Neutrophil (primary cell): ENCODE measurements around the gene AOPEP.

ENCODE experiments used
- H3K27ac ChIP-seq: fragments of 200-600 bp; sonication (generic); 2 replicates; pipeline ENCODE4 v1.5.1; 2016; ENCODE audit warnings: mild to moderate bottlenecking, moderate library complexity
- H3K27me3 ChIP-seq: fragments of 200-600 bp; sonication (generic); 2 replicates; pipeline ENCODE4 v1.6.0; 2016; ENCODE audit warnings: mild to moderate bottlenecking
- H3K36me3 ChIP-seq: fragments of 200-600 bp; sonication (generic); 2 replicates; pipeline ENCODE4 v1.5.1; 2017
- H3K4me1 ChIP-seq, 2 experiments: fragments of 200-600 bp in 1 of 2; sonication (generic) in 1 of 2; 1 replicate in 1 of 2; 2 replicates in 1 of 2; pipeline versions ENCODE4 v1.5.1 to v1.6.1; 2013 to 2016; ENCODE audit warnings: low read depth in 1 of 2, low read length in 1 of 2, mild to moderate bottlenecking in 1 of 2, moderate library complexity in 1 of 2; ENCODE audit not compliant: control insufficient read depth in 1 of 2, insufficient read depth in 1 of 2
- H3K4me3 ChIP-seq, 2 experiments: fragments of 200-600 bp in 1 of 2; sonication (generic) in 1 of 2; 1 replicate in 1 of 2; 2 replicates in 1 of 2; pipeline ENCODE4 v1.5.1; 2013 to 2016; ENCODE audit warnings: low read depth in 1 of 2, low read length in 1 of 2, mild to moderate bottlenecking in 1 of 2, moderate library complexity in 1 of 2
- H3K9me3 ChIP-seq: fragments of 200-600 bp; sonication (generic); 2 replicates; pipeline ENCODE4 v1.5.1; 2016
- CTCF ChIP-seq: fragments of 200-600 bp; sonication (generic); IDR thresholded peaks from 2 replicates; pipeline ENCODE4 v1.5.1; 2016; ENCODE audit warnings: antibody characterized with exemption

Gene AOPEP

DNA sequence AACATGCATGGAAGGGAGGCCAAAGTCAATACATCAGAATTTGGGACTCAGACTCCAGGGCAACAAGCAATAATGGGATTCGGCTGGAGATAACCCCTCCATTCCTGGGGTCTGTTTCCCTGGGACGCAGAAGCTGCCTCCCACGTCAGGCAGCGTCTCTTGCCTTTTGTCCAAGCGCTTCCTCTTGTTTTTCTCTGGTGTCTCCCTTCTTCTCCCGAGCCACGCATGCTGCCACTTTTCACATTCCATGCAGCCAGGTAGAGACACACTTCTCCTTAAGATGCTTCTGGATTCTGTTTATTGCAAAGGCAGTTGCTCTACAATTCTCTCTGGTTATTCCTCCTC lies 267.3 kb downstream of the AOPEP start:
- H3K9me3 ChIP-seq: no peaks in the 10 kb centered on the region
- no peaks in the 10 kb centered on the region for H3K36me3 ChIP-seq
- no peaks in the 10 kb centered on the region for H3K4me1 ChIP-seq
- no peak for TF ChIP-seq CTCF
- H3K27me3 ChIP-seq: no peaks in the 10 kb centered on the region
- no peak overlapping the region for H3K27ac ChIP-seq
- H3K4me3 ChIP-seq: no peak overlapping the region

DNA sequence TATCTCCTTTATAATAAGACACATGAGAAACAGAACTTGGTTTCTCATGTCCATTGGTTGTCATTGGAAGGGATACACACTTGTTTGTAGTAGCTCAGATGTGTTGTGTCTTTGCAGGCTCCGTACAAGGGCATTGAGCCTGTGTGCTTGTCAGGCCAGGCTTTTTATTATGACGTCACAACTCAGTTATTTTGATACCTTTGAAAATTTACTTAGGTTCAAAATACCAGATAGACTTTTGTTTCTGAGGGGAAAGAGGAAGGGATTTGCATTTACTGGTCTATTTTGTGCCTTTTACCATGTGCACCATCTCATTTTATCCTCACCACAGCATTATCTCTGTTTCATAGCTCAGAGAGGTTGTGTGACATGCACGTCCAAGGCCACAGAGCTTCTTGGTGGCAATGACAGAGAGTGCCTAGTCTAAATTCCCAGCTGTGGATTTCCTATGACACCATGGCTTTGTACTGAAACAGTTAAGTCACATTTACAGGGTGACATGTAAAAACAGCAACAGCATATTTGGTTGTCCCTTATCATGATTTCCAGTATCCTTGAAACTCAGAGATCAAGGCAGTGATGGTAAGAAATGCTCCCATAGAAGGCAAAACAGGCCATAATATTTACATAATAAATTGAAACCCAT lies 268.7 kb downstream of the AOPEP start:
- H3K36me3 ChIP-seq: no peaks in the 10 kb centered on the region
- H3K4me1 ChIP-seq: no peaks in the 10 kb centered on the region
- H3K27me3 ChIP-seq: peaks cover 11% of the 10 kb centered on the region
- no peaks in the 10 kb centered on the region for H3K9me3 ChIP-seq
- H3K27ac ChIP-seq: no peak overlapping the region
- TF ChIP-seq CTCF: no peak
- no peak overlapping the region for H3K4me3 ChIP-seq

GRCh38 chr9:94996641-94997040 lies 270.1 kb downstream of the AOPEP start:
- Histone ChIP-seq H3K27ac (no peak overlapping the region), H3K9me3 (no peaks in the 10 kb centered on the region), H3K4me3 (no peak overlapping the region), H3K27me3 (peaks cover 26% of the 10 kb centered on the region), H3K36me3 (no peaks in the 10 kb centered on the region), H3K4me1 (no peaks in the 10 kb centered on the region)
- TF ChIP-seq CTCF: no peak

DNA sequence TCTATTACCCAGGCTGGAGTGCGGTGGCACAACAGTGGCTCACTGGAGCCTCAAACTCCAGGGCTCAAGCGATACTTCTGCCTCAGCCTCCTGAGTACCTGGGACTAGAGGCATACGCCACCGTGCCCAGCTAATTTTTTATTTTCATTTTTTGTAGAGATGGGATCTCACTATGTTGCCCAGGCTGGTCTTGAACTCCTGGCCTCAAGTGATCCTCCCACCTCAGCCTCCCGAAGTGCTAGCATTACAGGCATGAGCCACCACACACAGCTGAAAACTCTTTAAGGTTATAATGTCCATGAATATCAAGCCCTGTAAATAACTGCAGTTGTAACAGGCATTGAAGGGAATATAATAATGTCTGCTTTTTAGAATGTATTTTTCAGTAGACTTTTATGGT lies 271.2 kb downstream of the AOPEP start:
- Histone ChIP-seq H3K4me3 (no peak overlapping the region), H3K4me1 (no peaks in the 10 kb centered on the region), H3K9me3 (no peaks in the 10 kb centered on the region), H3K36me3 (no peaks in the 10 kb centered on the region), H3K27me3 (peaks cover 37% of the 10 kb centered on the region), H3K27ac (no peak overlapping the region)
- no peak for TF ChIP-seq CTCF

- TF ChIP-seq CTCF: no peak
These were observed 273.3 kb downstream of the AOPEP start for GRCh38 chr9:94999832-95000231.

DNA sequence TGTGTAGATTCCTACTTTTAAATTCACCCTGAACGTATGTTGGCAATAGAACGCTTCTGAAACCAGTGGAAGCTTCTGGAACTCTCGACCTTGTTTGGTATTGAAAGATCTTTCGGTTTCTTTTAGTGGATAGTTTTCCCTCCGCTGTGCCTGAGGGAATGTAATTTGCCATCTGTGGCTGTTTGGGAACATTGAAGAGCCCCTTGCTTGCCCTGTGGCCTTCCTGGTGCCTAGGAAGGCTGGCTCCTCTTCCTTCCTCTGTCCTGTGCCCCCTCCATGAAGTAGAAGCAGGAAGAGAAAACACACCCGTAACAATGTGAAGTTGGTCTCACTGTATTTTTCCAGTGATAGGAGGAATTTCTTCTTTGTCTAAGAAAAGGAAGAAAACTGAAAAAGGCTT lies 274.3 kb downstream of the AOPEP start:
- TF ChIP-seq CTCF: no peak
- H3K4me3 ChIP-seq: no peak overlapping the region
- peaks cover 9 to 11% of the 10 kb centered on the region in 2 experiments for H3K4me1 ChIP-seq
- no peaks in the 10 kb centered on the region for H3K36me3 ChIP-seq
- H3K27ac ChIP-seq: no peak overlapping the region
- H3K27me3 ChIP-seq: peaks cover 68% of the 10 kb centered on the region
- H3K9me3 ChIP-seq: no peaks in the 10 kb centered on the region

More at GRCh38 chr9:94999832-95000231, 273.3 kb downstream of the AOPEP start:
- Histone ChIP-seq H3K36me3 (no peaks in the 10 kb centered on the region), H3K4me3 (no peak overlapping the region), H3K27ac (no peak overlapping the region), H3K27me3 (peaks cover 58% of the 10 kb centered on the region), H3K4me1 (peaks cover 5 to 6% of the 10 kb centered on the region in 2 experiments), H3K9me3 (no peaks in the 10 kb centered on the region)
